Measurements from ENCODE around the gene CLIP2.

GRCh38 chr7:74412056-74412455 is 122.8 kb downstream of the CLIP2 start:
- no peak for TF ChIP-seq POLR2A (IDR thresholded peaks at IDR 0.05)
- TF ChIP-seq POLR2AphosphoS5 (IDR thresholded peaks at IDR 0.05): no peak
- TF ChIP-seq, protein P1, sequence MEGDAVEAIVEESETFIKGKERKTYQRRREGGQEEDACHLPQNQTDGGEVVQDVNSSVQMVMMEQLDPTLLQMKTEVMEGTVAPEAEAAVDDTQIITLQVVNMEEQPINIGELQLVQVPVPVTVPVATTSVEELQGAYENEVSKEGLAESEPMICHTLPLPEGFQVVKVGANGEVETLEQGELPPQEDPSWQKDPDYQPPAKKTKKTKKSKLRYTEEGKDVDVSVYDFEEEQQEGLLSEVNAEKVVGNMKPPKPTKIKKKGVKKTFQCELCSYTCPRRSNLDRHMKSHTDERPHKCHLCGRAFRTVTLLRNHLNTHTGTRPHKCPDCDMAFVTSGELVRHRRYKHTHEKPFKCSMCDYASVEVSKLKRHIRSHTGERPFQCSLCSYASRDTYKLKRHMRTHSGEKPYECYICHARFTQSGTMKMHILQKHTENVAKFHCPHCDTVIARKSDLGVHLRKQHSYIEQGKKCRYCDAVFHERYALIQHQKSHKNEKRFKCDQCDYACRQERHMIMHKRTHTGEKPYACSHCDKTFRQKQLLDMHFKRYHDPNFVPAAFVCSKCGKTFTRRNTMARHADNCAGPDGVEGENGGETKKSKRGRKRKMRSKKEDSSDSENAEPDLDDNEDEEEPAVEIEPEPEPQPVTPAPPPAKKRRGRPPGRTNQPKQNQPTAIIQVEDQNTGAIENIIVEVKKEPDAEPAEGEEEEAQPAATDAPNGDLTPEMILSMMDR (IDR thresholded peaks at IDR 0.05): no peak
- no peak for TF ChIP-seq EP300 (IDR thresholded peaks at IDR 0.05)

Data from sigmoid colon (tissue), 4 donors.